Esophagus (tissue), 2 donors: ENCODE results near the gene MRPL18. TPM values are rescaled to one million over a fixed set of nuclear protein-coding genes. Genes with fewer than 3 reads are reported as not detected.

Source experiments
- H3K27ac ChIP-seq, 2 donors: one replicate each; pipeline ENCODE4 v1.5.1; 2013; ENCODE audit warnings: low read depth in 2 of 2, mild to moderate bottlenecking in 2 of 2, inconsistent platforms in 1 of 2, low read length in 1 of 2, moderate library complexity in 1 of 2
- H3K27me3 ChIP-seq, 2 donors: one replicate each; pipeline ENCODE4 v1.6.1; 2013; ENCODE audit warnings: low read length in 2 of 2, control low read depth in 1 of 2, mild to moderate bottlenecking in 1 of 2; ENCODE audit not compliant: insufficient read depth in 2 of 2, control insufficient read depth in 1 of 2
- H3K36me3 ChIP-seq, 2 donors: one replicate each; pipeline ENCODE4 v1.6.1; 2013; ENCODE audit warnings: low read length in 1 of 2; ENCODE audit not compliant: control insufficient read depth in 2 of 2, insufficient read depth in 2 of 2
- H3K4me1 ChIP-seq, 2 donors: one replicate each; pipeline ENCODE4 v1.6.1; 2013; ENCODE audit warnings: low read length in 1 of 2; ENCODE audit not compliant: control insufficient read depth in 2 of 2, insufficient read depth in 2 of 2
- H3K4me3 ChIP-seq, 2 donors: one replicate each; pipeline ENCODE4 v1.5.1; 2013; ENCODE audit warnings: low read length in 2 of 2, mild to moderate bottlenecking in 2 of 2, low read depth in 1 of 2, moderate library complexity in 1 of 2
- H3K9me3 ChIP-seq, 2 donors: one replicate each; pipeline ENCODE4 v1.6.1; 2013; ENCODE audit warnings: mild to moderate bottlenecking in 2 of 2, low read depth in 1 of 2, low read length in 1 of 2, moderate library complexity in 1 of 2; ENCODE audit not compliant: control insufficient read depth in 2 of 2, insufficient read depth in 1 of 2
- WGBS, 2 donors: extraction: QIAGEN DNeasy Blood & Tissue Kit; methylation state at CpG; one replicate each; pipeline ENCODE4 v1.1.7; 2013; 5-methylcytosine and 5-hydroxymethylcytosine counted together
- polyA plus RNA-seq, 2 donors: library from polyadenylated mRNA; stranded (reverse); fragments of 200-250 nt; gene quantifications; one replicate each; pipeline ENCODE4 v1.2.3, GENCODE V29; 2013
- donor health status: healthy with polysubstance abuse.
- donor health status: Bipolar disorder and iron deficiency.

Gene MRPL18
- polyA plus RNA-seq, 2 donors: 64.0 to 117 TPM

GRCh38 chr6:159833997-159834603, 43.8 kb downstream of the MRPL18 start:
- H3K9me3 ChIP-seq: no peaks in the 10 kb centered on the region
- H3K27ac ChIP-seq: no peak overlapping the region
- H3K4me1 ChIP-seq: no peaks in the 10 kb centered on the region
- no peaks in the 10 kb centered on the region for H3K27me3 ChIP-seq
- no peak overlapping the region for H3K4me3 ChIP-seq
- H3K36me3 ChIP-seq: no peaks in the 10 kb centered on the region
- 87% methylated on average over 4 to 5 of the region's 5 CpGs for WGBS, 2 donors

GRCh38 chr6:159836718-159837490, 46.6 kb downstream of the MRPL18 start:
- 88 to 89% methylated on average over 28 to 29 of the region's 29 CpGs for WGBS, 2 donors
- Histone ChIP-seq H3K4me1 (no peaks in the 10 kb centered on the region), H3K27me3 (no peaks in the 10 kb centered on the region), H3K27ac (no peak overlapping the region), H3K4me3 (no peak overlapping the region), H3K36me3 (no peaks in the 10 kb centered on the region), H3K9me3 (no peaks in the 10 kb centered on the region)

GRCh38 chr6:159837511-159837910, 47.2 kb downstream of the MRPL18 start:
- no peak overlapping the region for H3K4me3 ChIP-seq
- WGBS, 2 donors: 81 to 84% methylated on average over 8 of the region's 8 CpGs
- no peaks in the 10 kb centered on the region for H3K27me3 ChIP-seq
- H3K36me3 ChIP-seq: no peaks in the 10 kb centered on the region
- H3K4me1 ChIP-seq: no peaks in the 10 kb centered on the region
- H3K9me3 ChIP-seq: no peaks in the 10 kb centered on the region
- no peak overlapping the region for H3K27ac ChIP-seq

GRCh38 chr6:159838020-159838744, 47.9 kb downstream of the MRPL18 start:
- 77 to 80% methylated on average over 7 of the region's 7 CpGs for WGBS, 2 donors
- H3K27me3 ChIP-seq: no peaks in the 10 kb centered on the region
- no peaks in the 10 kb centered on the region for H3K4me1 ChIP-seq
- H3K4me3 ChIP-seq: no peak overlapping the region
- no peaks in the 10 kb centered on the region for H3K36me3 ChIP-seq
- no peaks in the 10 kb centered on the region for H3K9me3 ChIP-seq
- no peak overlapping the region for H3K27ac ChIP-seq

GRCh38 chr6:159842035-159842434, 51.8 kb downstream of the MRPL18 start:
- Histone ChIP-seq H3K27ac (no peak overlapping the region), H3K27me3 (no peaks in the 10 kb centered on the region), H3K4me3 (no peak overlapping the region), H3K9me3 (no peaks in the 10 kb centered on the region), H3K4me1 (no peaks in the 10 kb centered on the region), H3K36me3 (no peaks in the 10 kb centered on the region)
- 74% methylated on average over 4 of the region's 4 CpGs for WGBS, 2 donors

- no peak overlapping the region for H3K4me3 ChIP-seq
- no peaks in the 10 kb centered on the region for H3K4me1 ChIP-seq
- no peaks in the 10 kb centered on the region for H3K27me3 ChIP-seq
- no peak overlapping the region for H3K27ac ChIP-seq
- WGBS, 2 donors: 76 to 84% methylated on average over 13 of the region's 13 CpGs
- H3K9me3 ChIP-seq: no peaks in the 10 kb centered on the region
- no peaks in the 10 kb centered on the region for H3K36me3 ChIP-seq
These were observed 54.7 kb downstream of the MRPL18 start for GRCh38 chr6:159844737-159845645.

Other genes starting within 250 kb of the MRPL18 start
- gene SOD2, start 97.2 kb upstream of the MRPL18 start, polyA plus RNA-seq: 100 to 1,000 TPM in 1 of 2 donors, 10 to 100 TPM in 1; 79.1 to 167 TPM
- 10 to 100 TPM; 55.8 to 75.6 TPM for gene WTAP, start 63.0 kb upstream of the MRPL18 start, polyA plus RNA-seq
- 10 to 100 TPM; 59.7 to 73.5 TPM for gene ACAT2, start 28.4 kb upstream of the MRPL18 start, polyA plus RNA-seq
- 10 to 100 TPM; 71.3 to 93.6 TPM for gene TCP1, start 865 bp upstream of the MRPL18 start, polyA plus RNA-seq
- gene PNLDC1, start 9.8 kb downstream of the MRPL18 start, polyA plus RNA-seq: under 1 TPM; 0.02 to 0.20 TPM
- not detected for gene MAS1, start 100.5 kb downstream of the MRPL18 start, polyA plus RNA-seq
- gene IGF2R, start 178.6 kb downstream of the MRPL18 start, polyA plus RNA-seq: 10 to 100 TPM; 12.9 to 15.0 TPM